H1 (cell line): ENCODE data around the gene NRM.

Experiments
- CBX8 ChIP-seq: fragments of 300-800, 300-1000 bp; sonication (generic); IDR thresholded peaks from 2 replicates; pipeline ENCODE4 v1.7.1; 2016; ENCODE audit warnings: low read depth, low read length, borderline replicate concordance
- CREB1 ChIP-seq: IDR thresholded peaks from 2 replicates; pipeline ENCODE4 v1.6.1; 2012; ENCODE audit warnings: inconsistent platforms
- CTBP2 ChIP-seq: IDR thresholded peaks from 2 replicates; pipeline ENCODE4 v1.7.0; 2011; ENCODE audit warnings: borderline replicate concordance, mild to moderate bottlenecking, moderate library complexity, mixed read lengths, low read length; ENCODE audit not compliant: insufficient read depth, insufficient read length
- CTCF ChIP-seq, 3 experiments: IDR thresholded peaks; 1 replicate in 2 of 3; 2 replicates in 1 of 3; pipeline versions ENCODE4 v1.5.1 to v1.6.1; 2011; ENCODE audit warnings: low read length in 3 of 3, mild to moderate bottlenecking in 3 of 3, inconsistent platforms in 2 of 3, low read depth in 1 of 3, moderate library complexity in 1 of 3; ENCODE audit not compliant: insufficient read depth in 1 of 3; ENCODE audit errors: control extremely low read depth in 1 of 3
- EZH2 ChIP-seq: fragments of 200-600 bp; sonication (generic); IDR thresholded peaks from 2 replicates; pipeline ENCODE4 v1.7.1; 2012; ENCODE audit warnings: low read depth, mild to moderate bottlenecking, moderate library complexity, low read length, inconsistent platforms; ENCODE audit not compliant: severe bottlenecking
- FOSL1 ChIP-seq: IDR thresholded peaks from 2 replicates; pipeline ENCODE4 v1.6.1; 2011; ENCODE audit warnings: mild to moderate bottlenecking, low read depth, low read length, moderate library complexity; ENCODE audit not compliant: insufficient read depth
- POLR2A ChIP-seq, 2 experiments: IDR thresholded peaks; 1 replicate in 1 of 2; 2 replicates in 1 of 2; pipeline ENCODE4 v1.6.1; 2011; ENCODE audit warnings: low read depth in 2 of 2, low read length in 2 of 2, mild to moderate bottlenecking in 2 of 2; ENCODE audit errors: control extremely low read depth in 1 of 2
- POLR2AphosphoS5 ChIP-seq: IDR thresholded peaks from 2 replicates; pipeline ENCODE4 v1.6.1; 2011; ENCODE audit warnings: low read depth, low read length
- SRF ChIP-seq: IDR thresholded peaks from 2 replicates; pipeline ENCODE4 v1.6.1; 2011; ENCODE audit warnings: mild to moderate bottlenecking, low read depth, low read length, moderate library complexity
- TEAD4 ChIP-seq: IDR thresholded peaks from 2 replicates; pipeline ENCODE4 v1.6.1; 2012; ENCODE audit warnings: low read depth, low read length, inconsistent platforms, mixed read lengths
- ZNF274 ChIP-seq: IDR thresholded peaks from 2 replicates; pipeline ENCODE4 v1.7.0; 2012; ENCODE audit warnings: low read length, borderline replicate concordance; ENCODE audit errors: extremely low read depth

DNA sequence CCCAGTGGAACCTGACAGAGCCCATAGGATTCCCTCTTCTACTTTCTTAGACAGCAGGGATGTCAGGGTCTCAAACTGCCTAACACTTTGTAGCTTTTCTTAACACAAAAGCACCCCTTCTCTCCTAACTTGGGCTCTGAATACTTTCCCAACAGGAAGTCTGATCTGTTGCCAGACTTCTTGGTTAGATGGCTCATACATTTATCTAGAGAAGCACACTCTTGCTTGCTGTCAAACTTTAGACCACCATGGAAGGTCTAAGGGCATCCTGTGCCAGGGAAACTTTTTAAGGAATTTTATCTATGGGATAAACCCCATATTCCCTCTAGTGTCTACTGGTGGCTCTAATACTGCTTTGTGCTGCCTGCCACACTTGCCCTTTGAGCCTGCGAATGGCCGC, 47.1 kb downstream of the NRM start:
- no peak for TF ChIP-seq ZNF274
- no peak for TF ChIP-seq EZH2
- TF ChIP-seq CTBP2, result no peak
- TF ChIP-seq POLR2AphosphoS5, result no peak
- TF ChIP-seq CTCF (IDR thresholded peaks at IDR 0.05; ENCODE audit: control extremely low read depth in 1 of 3, insufficient read depth in 1 of 3, low read depth in 1 of 3, low read length in 3 of 3), result no peak
- TF ChIP-seq SRF, result no peak
- TF ChIP-seq CBX8, result no peak
- no peak for TF ChIP-seq TEAD4
- no peak for TF ChIP-seq CREB1
- no peak for TF ChIP-seq POLR2A (IDR thresholded peaks at IDR 0.05; ENCODE audit: control extremely low read depth in 1 of 2, low read depth in 2 of 2, low read length in 2 of 2)
- no peak for TF ChIP-seq FOSL1
